Measurements from ENCODE around the gene TES.

The TES gene

GRCh38 chr7:116298055-116298454 is 87.7 kb downstream of the TES start:
- Histone ChIP-seq H3K4me1 (ENCODE audit: insufficient read depth, insufficient read length) (no peaks in the 10 kb centered on the region), H3K27me3 (ENCODE audit: insufficient read depth, insufficient read length) (no peaks in the 10 kb centered on the region), H3K9me3 (ENCODE audit: insufficient read depth, low read length) (no peaks in the 10 kb centered on the region), H3K9ac (ENCODE audit: insufficient read length, low read depth) (no peak overlapping the region), H3K4me3 (ENCODE audit: insufficient read length, low read depth) (no peak overlapping the region), H3K36me3 (ENCODE audit: insufficient read depth, insufficient read length, low read length) (no peaks in the 10 kb centered on the region)
- no peak for TF ChIP-seq ZNF274 (IDR thresholded peaks at IDR 0.05; ENCODE audit: low read depth, low read length)
- TF ChIP-seq SUZ12 (IDR thresholded peaks at IDR 0.05; ENCODE audit: extremely low read depth, insufficient read depth, insufficient read length), result no peak
- no peak for TF ChIP-seq YY1 (IDR thresholded peaks at IDR 0.05; ENCODE audit: insufficient read depth, insufficient read length)
- no peak for DNase-seq (ENCODE audit: low read depth, low spot score)

- no peak overlapping the region for H3K4me3 ChIP-seq (ENCODE audit: insufficient read length, low read depth)
- no peak overlapping the region for H3K9ac ChIP-seq (ENCODE audit: insufficient read length, low read depth)
- H3K36me3 ChIP-seq (ENCODE audit: insufficient read depth, insufficient read length, low read length), result no peaks in the 10 kb centered on the region
- no peak for DNase-seq (ENCODE audit: low read depth, low spot score)
- H3K4me1 ChIP-seq (ENCODE audit: insufficient read depth, insufficient read length), result no peaks in the 10 kb centered on the region
- no peak for TF ChIP-seq SUZ12 (IDR thresholded peaks at IDR 0.05; ENCODE audit: extremely low read depth, insufficient read depth, insufficient read length)
- TF ChIP-seq ZNF274 (IDR thresholded peaks at IDR 0.05; ENCODE audit: low read depth, low read length), result no peak
- no peak for TF ChIP-seq YY1 (IDR thresholded peaks at IDR 0.05; ENCODE audit: insufficient read depth, insufficient read length)
- H3K27me3 ChIP-seq (ENCODE audit: insufficient read depth, insufficient read length), result no peaks in the 10 kb centered on the region
- H3K9me3 ChIP-seq (ENCODE audit: insufficient read depth, low read length), result no peaks in the 10 kb centered on the region
These were observed 88.2 kb downstream of the TES start for GRCh38 chr7:116298576-116298975.

- TF ChIP-seq YY1 (IDR thresholded peaks at IDR 0.05; ENCODE audit: insufficient read depth, insufficient read length) (no peak), ZNF274 (IDR thresholded peaks at IDR 0.05; ENCODE audit: low read depth, low read length) (no peak), SUZ12 (IDR thresholded peaks at IDR 0.05; ENCODE audit: extremely low read depth, insufficient read depth, insufficient read length) (no peak)
- no peaks in the 10 kb centered on the region for H3K36me3 ChIP-seq (ENCODE audit: insufficient read depth, insufficient read length, low read length)
- H3K9ac ChIP-seq (ENCODE audit: insufficient read length, low read depth), result no peak overlapping the region
- no peaks in the 10 kb centered on the region for H3K27me3 ChIP-seq (ENCODE audit: insufficient read depth, insufficient read length)
- H3K4me3 ChIP-seq (ENCODE audit: insufficient read length, low read depth), result no peak overlapping the region
- no peaks in the 10 kb centered on the region for H3K9me3 ChIP-seq (ENCODE audit: insufficient read depth, low read length)
- no peak for DNase-seq (ENCODE audit: low read depth, low spot score)
- H3K4me1 ChIP-seq (ENCODE audit: insufficient read depth, insufficient read length), result no peaks in the 10 kb centered on the region
These were observed 95.4 kb downstream of the TES start for GRCh38 chr7:116305485-116306408.

GRCh38 chr7:116306409-116307048 is 96.2 kb downstream of the TES start:
- H3K27me3 ChIP-seq (ENCODE audit: insufficient read depth, insufficient read length), result no peaks in the 10 kb centered on the region
- TF ChIP-seq YY1 (IDR thresholded peaks at IDR 0.05; ENCODE audit: insufficient read depth, insufficient read length) (no peak), ZNF274 (IDR thresholded peaks at IDR 0.05; ENCODE audit: low read depth, low read length) (no peak)
- H3K4me1 ChIP-seq (ENCODE audit: insufficient read depth, insufficient read length), result no peaks in the 10 kb centered on the region
- no peaks in the 10 kb centered on the region for H3K9me3 ChIP-seq (ENCODE audit: insufficient read depth, low read length)
- no peak for DNase-seq (ENCODE audit: low read depth, low spot score)
- H3K9ac ChIP-seq (ENCODE audit: insufficient read length, low read depth), result no peak overlapping the region
- H3K4me3 ChIP-seq (ENCODE audit: insufficient read length, low read depth), result no peak overlapping the region
- no peaks in the 10 kb centered on the region for H3K36me3 ChIP-seq (ENCODE audit: insufficient read depth, insufficient read length, low read length)

- Histone ChIP-seq H3K4me3 (ENCODE audit: insufficient read length, low read depth) (no peak overlapping the region), H3K9ac (ENCODE audit: insufficient read length, low read depth) (no peak overlapping the region), H3K36me3 (ENCODE audit: insufficient read depth, insufficient read length, low read length) (no peaks in the 10 kb centered on the region), H3K9me3 (ENCODE audit: insufficient read depth, low read length) (no peaks in the 10 kb centered on the region), H3K27me3 (ENCODE audit: insufficient read depth, insufficient read length) (no peaks in the 10 kb centered on the region), H3K4me1 (ENCODE audit: insufficient read depth, insufficient read length) (no peaks in the 10 kb centered on the region)
- DNase-seq (ENCODE audit: low read depth, low spot score), result no peak
- TF ChIP-seq ZNF274 (IDR thresholded peaks at IDR 0.05; ENCODE audit: low read depth, low read length), result no peak
- no peak for TF ChIP-seq YY1 (IDR thresholded peaks at IDR 0.05; ENCODE audit: insufficient read depth, insufficient read length)
- no peak for TF ChIP-seq SUZ12 (IDR thresholded peaks at IDR 0.05; ENCODE audit: extremely low read depth, insufficient read depth, insufficient read length)
These were observed 96.9 kb downstream of the TES start for GRCh38 chr7:116307253-116307652.

Measured in NT2/D1 (cell line).